HG02970 (cell line): Measurements from ENCODE around the gene NLRC5.

Source experiments
- ATAC-seq: cut with Tn5 transposase; IDR thresholded peaks from one replicate; pipeline ENCODE4 v1.9.1; 2021; ENCODE audit warnings: mild to moderate bottlenecking, moderate library complexity, moderate number of reproducible peaks; ENCODE audit not compliant: unreplicated experiment, low FRiP score

The NLRC5 gene

DNA sequence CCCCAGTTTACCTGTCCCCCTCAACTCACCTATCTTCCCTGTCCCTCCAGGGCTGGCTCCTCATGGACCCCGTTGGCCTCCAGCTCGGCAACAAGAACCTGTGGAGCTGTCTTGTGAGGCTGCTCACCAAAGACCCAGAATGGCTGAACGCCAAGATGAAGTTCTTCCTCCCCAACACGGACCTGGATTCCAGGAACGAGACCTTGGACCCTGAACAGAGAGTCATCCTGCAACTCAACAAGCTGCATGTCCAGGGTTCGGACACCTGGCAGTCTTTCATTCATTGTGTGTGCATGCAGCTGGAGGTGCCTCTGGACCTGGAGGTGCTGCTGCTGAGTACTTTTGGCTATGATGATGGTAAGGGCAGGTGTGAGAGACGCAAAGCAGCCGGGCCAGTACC lies 31.3 kb downstream of the NLRC5 start:
- no peak for ATAC-seq

DNA sequence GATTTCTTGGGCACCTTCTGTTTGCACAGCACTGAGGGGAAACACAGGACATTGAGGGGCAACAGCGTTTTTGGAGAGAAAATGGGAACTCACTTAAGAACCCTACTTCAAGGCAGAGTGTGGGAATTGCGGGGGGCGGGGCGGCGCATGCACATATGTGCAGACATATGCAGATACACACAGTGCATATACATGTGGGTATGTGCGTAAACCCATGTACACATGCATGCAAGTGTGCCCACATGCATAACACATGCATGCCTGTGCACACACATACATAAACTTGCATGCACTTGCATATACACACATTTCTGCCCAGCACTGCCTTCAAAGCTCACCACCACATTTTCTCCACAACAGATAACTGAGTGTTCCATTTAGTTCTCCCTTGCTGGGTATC lies 32.4 kb downstream of the NLRC5 start:
- ATAC-seq, result no peak

DNA sequence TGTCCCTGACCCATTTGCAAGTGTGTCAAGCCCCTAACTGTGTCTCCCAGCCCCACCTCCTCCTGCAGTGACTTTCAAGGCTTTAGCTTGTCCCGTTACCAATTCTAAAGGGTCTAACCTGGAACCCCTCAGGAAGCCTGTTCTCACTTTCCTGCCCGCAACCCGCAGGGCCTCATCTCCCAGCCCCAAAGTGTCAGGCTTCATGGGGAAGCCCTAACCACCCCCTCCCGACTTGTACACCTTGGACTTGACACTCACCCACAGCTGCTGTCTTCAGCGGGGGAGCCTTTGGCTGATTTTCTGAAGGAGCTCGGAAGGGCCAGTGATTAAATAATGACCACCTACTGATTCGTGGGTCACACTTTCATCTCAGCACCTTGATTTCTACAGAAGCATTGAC lies 33.1 kb downstream of the NLRC5 start:
- no peak for ATAC-seq

DNA sequence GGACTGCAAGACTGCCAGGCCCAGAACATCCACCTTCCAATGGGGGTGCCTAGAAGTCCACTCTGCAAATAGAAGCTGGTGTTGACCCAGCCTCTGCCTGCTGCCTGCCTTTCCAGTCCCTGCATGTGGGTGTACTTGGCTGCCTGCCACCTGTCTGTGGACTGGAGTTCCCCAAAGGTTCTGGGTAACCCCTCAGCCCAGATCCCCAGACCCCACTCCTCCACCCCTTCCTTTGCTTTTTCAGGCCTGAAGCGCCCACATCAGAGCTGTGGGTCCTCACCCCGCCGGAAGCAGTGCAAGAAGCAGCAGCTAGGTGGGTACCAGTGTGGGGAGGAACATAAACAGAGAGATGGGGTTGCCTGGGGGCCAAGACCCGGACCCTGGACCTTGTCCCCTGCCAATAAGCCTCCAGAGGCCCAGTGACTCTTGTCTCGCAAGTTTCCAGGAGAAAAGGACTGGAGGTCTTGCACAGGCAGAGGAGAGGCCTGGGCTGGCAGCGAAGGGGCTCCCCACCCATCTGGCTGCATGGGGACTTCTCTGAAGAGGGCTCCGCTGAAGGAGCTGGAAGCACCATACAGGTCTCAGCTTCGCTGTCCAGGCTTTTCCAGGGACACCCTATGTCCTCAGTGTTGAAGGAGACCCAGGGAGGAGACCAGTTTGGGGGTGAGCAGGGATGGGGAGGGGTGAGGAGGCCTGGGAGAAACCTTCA lies 34.3 kb downstream of the NLRC5 start:
- ATAC-seq, result no peak

DNA sequence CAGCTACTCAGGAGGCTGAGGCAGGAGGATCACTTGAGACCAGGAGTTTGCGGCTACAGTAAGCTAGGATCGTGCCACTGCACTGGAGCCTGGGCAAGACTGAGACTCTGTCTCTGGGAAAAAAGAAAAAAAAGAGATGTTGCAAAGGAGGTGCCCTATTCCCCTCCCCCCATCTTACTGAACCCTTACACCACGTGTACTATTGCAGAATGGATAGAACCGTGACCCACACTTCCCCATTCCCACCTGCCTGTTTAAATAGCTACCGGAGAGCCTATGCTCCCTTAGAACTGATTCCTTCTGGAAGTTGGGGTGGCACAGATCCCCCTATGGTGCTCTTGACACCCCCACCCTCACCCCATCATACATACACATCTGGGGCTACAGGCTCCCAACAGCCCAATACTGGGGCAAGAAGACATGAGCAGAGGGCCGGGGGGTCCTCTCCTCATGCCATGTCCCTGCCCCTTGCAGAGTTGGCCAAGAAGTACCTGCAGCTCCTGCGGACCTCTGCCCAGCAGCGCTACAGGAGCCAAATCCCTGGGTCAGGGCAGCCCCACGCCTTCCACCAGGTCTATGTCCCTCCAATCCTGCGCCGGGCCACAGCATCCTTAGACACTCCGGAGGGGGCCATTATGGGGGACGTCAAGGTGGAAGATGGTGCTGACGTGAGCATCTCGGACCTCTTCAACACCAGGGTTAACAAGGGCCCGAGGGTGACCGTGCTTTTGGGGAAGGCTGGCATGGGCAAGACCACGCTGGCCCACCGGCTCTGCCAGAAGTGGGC lies 35.7 kb downstream of the NLRC5 start:
- no peak for ATAC-seq

DNA sequence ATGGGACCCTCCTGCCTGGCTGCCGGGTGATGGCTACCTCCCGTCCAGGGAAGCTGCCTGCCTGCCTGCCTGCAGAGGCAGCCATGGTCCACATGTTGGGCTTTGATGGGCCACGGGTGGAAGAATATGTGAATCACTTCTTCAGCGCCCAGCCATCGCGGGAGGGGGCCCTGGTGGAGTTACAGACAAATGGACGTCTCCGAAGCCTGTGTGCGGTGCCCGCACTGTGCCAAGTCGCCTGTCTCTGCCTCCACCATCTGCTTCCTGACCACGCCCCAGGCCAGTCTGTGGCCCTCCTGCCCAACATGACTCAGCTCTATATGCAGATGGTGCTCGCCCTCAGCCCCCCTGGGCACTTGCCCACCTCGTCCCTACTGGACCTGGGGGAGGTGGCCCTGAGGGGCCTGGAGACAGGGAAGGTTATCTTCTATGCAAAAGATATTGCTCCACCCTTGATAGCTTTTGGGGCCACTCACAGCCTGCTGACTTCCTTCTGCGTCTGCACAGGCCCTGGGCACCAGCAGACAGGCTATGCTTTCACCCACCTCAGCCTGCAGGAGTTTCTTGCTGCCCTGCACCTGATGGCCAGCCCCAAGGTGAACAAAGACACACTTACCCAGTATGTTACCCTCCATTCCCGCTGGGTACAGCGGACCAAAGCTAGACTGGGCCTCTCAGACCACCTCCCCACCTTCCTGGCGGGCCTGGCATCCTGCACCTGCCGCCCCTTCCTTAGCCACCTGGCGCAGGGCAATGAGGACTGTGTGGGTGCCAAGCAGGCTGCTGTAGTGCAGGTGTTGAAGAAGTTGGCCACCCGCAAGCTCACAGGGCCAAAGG lies 36.8 kb downstream of the NLRC5 start:
- ATAC-seq, result no peak

DNA sequence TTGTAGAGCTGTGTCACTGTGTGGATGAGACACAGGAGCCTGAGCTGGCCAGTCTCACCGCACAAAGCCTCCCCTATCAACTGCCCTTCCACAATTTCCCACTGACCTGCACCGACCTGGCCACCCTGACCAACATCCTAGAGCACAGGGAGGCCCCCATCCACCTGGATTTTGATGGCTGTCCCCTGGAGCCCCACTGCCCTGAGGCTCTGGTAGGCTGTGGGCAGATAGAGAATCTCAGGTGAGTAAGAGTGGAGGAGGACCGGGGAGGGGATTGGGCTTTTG lies 37.4 kb downstream of the NLRC5 start:
- no peak for ATAC-seq

DNA sequence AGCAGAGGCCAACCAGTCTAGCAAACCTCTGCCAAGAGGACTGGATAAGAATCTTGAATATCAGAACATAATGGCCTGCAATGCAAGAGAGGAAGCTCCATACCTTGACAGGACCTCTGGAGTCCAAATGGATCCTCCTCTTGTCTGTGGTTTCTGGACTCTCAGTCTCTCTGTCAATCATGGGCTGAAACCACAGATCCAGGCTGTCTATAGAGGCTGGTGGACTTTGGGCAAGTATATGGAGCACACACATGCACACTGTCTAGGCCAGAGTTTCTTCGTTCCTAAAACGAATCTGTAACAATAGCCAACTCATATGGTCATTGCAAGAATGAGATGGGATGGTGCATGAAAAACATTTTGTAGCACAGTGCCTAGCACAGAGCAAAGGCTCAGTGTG lies 37.7 kb downstream of the NLRC5 start:
- ATAC-seq, result no peak

DNA sequence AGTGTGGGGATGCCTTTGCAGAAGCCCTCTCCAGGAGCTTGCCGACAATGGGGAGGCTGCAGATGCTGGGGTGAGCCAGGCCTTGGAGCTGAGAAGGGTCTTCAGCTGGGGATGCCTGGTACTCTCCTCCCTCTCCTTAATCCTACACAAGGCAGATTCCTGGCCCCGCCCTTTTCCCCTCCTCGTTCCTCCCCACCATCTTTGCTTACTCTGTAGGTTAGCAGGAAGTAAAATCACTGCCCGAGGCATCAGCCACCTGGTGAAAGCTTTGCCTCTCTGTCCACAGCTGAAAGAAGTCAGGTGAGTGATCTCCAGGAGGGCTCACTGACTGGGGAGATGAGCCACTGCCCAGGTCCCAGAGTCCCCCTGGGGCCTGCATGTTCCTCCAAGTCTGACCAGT lies 38.7 kb downstream of the NLRC5 start:
- ATAC-seq, result no peak

DNA sequence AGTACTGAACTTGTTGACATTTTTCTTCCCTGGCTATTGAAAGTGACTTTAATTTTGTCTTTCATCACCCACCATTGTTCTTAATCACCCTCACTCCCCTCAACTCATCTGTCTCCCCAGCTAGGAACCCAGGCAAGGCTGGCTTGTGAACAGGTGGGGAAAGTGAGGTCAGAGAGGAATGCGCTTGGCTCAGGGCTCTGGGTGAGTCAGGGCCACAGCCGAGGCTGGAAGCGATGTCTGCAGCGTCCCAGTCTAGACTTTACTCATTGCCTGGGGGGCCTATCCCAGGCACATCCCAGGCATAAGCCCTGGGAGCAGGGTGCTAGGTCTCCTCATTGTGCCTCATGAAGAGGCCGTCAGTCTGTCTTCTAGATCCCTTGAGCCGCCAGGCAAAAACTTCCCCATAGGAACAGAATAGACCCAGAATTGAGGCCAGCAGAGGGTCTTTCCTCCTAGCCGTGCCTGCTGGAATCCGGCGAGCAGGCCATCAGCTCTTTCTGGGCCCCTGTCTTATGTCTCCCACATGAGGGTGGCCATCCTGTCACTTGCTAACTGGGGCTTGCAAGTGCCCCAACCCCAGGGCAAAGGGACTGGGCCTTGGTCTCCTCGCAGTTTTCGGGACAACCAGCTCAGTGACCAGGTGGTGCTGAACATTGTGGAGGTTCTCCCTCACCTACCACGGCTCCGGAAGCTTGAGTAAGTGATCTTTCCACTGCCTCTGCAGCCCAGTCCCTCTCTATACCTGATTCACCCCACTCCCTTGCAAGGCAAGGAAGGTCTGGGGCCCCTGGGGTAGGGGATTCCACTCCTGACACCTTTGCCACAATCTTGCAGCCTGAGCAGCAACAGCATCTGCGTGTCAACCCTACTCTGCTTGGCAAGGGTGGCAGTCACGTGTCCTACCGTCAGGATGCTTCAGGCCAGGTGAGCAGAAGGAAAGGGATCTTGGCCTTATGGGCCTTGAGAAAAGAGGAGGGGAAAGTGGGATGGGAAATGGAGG lies 40.1 kb downstream of the NLRC5 start:
- ATAC-seq, result no peak

DNA sequence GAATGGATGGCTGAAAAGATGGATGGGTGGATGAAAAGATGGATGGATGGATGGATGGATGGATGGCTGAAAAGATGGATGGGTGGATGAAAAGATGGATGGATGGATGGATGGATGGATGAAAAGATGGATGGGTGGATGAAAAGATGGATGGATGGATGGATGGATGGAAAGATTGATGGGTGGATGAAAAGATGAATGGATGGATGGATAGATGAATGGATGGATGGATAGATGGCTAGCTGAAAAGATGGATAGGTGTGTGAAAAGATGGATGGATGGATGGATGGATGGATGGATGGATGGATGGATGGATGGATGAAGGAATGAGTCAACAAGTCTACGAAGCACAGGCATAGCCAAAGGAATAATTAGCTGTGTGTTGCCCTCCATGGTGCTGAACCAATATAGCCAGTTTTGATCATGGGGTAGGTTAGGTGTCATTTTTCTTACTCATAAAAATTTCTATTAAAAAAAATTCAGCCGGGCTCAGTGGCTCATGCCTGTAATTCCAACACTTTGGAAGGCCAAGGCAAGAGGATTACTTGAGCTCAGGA lies 41.1 kb downstream of the NLRC5 start:
- ATAC-seq, result no peak

DNA sequence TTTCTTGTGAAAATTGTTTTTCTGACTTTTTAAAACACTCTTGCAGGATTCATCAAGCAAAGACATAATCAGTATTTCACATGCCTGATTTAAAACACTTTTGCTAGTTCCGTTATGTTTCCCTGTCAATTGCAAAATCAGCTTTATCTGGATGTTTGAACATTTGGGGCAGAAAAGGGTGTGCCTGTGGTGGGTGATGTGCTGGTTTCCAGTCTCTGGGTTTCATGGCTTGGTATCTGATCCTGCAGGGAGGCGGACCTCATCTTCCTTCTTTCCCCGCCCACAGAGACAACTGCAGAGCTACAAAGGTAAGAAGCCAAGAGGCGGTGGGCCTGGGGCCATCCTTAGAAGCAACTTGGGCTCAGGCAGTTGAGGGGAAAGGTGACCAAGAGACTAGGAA lies 41.8 kb downstream of the NLRC5 start:
- ATAC-seq, result no peak

DNA sequence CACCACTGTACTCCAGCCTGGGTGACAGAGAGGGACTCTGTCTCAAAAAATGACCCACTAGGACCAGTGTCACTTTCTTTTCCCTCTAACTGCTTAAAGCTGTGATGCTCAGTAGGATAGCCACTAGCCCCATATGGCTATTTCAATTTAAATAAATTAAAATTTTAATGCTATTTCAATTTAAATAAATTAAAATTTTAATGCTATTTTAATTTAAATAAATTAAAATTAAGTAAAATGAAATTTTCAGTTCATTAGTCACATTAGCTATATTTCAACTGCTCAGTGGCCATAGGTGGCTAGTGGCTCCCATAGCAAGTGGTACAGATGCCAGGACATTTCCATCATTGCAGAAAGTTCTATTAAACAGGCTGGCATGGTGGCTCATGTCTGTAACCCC lies 43.0 kb downstream of the NLRC5 start:
- ATAC-seq, result no peak

DNA sequence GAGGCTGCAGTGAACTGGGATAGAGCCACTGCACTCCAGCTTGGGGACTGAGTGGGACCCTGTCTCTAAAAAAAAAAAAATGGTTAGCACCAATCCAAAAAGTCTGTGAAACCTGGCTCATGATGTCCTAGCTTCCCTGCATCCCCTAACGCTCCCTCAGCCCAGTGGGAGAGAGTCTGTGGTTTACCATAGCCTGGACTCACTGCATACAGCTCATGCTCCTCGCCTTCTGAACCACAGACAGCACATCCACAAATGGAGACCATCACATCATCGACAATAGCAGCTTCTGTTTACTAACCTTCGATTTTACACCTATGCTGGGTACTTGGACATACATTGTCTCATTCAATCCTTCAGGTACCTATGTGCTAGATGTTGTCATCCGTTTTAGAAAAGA lies 43.6 kb downstream of the NLRC5 start:
- ATAC-seq, result no peak

DNA sequence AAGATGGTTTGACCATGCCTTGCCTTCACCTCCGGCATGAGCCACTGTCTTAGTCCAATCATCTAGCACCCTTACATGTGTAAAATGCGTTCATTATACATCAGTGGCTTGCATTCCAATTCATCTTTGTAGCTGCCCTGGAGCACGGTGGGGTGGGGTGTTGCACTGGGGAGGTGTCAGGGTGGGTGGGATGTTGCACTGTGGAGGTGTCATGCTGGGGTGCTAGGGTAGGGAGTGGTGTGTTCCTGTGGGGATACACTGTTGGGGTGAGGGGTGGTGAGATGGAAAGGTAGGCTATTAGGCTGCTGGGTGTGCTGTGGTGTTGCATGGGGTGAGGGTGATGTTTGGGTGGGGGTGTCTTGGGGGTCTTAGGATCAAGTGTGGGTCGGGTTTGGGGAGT lies 47.0 kb downstream of the NLRC5 start:
- ATAC-seq, result no peak

DNA sequence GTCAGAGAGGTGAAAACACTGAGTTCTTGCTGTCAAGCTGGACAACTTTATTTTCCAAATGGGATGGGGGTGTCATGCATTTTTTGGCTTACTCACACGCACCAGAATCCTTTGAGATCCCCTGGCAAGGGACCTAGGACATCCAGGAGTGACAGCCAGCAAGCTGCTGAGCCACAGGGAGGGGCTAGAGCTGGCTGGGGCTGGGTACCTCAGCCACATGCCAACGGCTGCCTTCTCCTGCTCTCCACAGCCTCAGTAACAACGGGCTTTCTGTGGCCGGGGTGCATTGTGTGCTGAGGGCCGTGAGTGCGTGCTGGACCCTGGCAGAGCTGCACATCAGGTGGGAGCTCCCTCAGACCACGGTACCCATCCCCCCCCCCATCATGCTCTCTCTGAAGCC lies 47.6 kb downstream of the NLRC5 start:
- no peak for ATAC-seq

DNA sequence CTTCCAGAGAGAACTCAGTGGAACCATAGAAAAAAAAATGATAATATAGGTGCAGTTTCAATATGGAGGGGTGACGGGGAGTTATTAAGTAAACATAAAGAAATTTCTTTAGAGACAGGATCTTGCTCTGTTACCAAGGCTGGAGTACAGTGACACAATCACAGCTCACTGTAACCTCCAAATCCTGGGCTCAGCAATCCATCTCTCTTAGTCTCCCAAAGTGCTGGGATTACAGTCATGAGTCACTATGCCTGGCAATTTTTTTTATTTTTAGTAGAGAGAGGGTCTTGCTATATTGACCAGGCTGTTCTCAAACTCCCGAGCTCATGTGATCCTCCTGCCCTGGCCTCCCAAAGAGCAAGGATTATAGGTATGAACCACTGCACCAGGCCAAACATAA lies 48.8 kb downstream of the NLRC5 start:
- ATAC-seq, result no peak

DNA sequence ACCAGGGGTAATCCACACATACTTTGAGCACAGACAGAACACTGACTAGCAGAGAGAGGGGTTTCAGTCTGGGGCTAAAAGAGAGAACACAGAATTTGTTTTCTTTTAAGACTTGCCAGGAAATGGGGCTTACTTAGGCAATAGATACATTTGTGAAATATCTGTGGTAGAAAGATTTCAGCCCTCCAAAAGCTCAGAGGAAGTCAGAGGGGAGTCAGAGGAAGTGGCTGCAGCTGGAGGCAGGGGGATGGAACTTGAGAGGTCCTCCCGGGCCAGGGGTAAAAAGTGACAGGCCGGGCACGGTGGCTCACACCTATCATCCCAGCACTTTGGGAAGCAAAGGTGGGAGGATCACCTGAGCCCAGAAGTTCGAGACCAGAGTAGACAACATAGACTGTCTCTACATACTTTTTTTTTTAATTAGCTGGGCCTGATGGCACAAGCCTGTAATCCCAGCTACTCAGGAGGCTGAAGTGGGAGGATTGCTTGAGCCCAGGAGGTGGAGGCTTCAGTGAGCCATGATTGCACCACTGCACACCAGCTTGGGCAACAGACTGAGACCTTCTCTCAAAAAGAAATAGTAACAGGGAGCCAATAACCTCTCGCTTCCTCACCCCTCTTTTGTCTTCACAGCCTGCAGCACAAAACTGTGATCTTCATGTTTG lies 49.9 kb downstream of the NLRC5 start:
- no peak for ATAC-seq
